ENCODE measurements around the gene CACNA1C. TPM values are rescaled to one million over a fixed set of nuclear protein-coding genes. Genes with fewer than 3 reads are reported as not detected.
A peak's percentile ranks its signal among the peaks of the same experiment; 100 is the strongest.

Gene CACNA1C
- total RNA-seq, 6 donors from 2014 or later = 5.2 to 45.1 (median 8.8) TPM

DNA sequence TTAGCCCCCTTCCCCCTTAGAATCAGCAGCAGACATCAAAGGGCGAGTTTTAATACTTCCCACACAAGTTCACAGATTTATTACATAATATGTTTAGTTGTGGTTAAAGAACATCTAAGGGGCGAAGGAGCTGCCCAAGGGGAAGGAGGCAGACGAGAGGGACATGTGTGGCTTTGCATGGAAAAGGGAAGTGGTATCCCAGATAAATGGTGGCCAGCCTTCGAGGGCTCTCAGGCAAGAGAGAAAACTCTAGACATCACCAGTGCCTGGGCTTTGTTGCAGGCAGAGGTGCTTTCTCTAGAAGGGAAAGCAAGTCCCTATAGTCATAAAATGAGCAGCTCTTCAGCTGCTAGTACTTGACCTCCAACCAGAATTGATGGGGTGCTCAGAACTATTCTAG, 121.2 kb downstream of the CACNA1C start:
- Histone ChIP-seq H3K4me1 (peaks cover 0 to 8% (median 0%) of the 10 kb centered on the region in 4 donors), H3K4me3 (no peak overlapping the region), H3K27ac (no peak overlapping the region), H3K36me3 (no peaks in the 10 kb centered on the region), H3K9me3 (no peaks in the 10 kb centered on the region), H3K27me3 (no peaks in the 10 kb centered on the region)
- ATAC-seq (ENCODE audit: low FRiP score in 2 of 2) = no peak
- 27 to 42% methylated on average over 4 of the region's 4 CpGs for WGBS, 2 donors
- TF ChIP-seq POLR2AphosphoS5 (IDR thresholded peaks at IDR 0.05) (no peak), CTCF (IDR thresholded peaks at IDR 0.05) (no peak)
- DNase-seq = no peak

GRCh38 chr12:2177003-2177402, 124.2 kb downstream of the CACNA1C start:
- Histone ChIP-seq H3K4me3 (no peak overlapping the region), H3K9me3 (no peaks in the 10 kb centered on the region), H3K36me3 (no peaks in the 10 kb centered on the region), H3K4me1 (no peaks in the 10 kb centered on the region), H3K27ac (no peak overlapping the region), H3K27me3 (no peaks in the 10 kb centered on the region)
- DNase-seq (no peak), ATAC-seq (ENCODE audit: low FRiP score in 2 of 2) (no peak)
- 76 to 81% methylated on average over 6 of the region's 6 CpGs for WGBS, 2 donors
- TF ChIP-seq CTCF (IDR thresholded peaks at IDR 0.05) = no peak
- no peak for TF ChIP-seq EP300 (IDR thresholded peaks at IDR 0.05)
- TF ChIP-seq POLR2A (IDR thresholded peaks at IDR 0.05) = no peak
- no peak for TF ChIP-seq POLR2AphosphoS5 (IDR thresholded peaks at IDR 0.05)

DNA sequence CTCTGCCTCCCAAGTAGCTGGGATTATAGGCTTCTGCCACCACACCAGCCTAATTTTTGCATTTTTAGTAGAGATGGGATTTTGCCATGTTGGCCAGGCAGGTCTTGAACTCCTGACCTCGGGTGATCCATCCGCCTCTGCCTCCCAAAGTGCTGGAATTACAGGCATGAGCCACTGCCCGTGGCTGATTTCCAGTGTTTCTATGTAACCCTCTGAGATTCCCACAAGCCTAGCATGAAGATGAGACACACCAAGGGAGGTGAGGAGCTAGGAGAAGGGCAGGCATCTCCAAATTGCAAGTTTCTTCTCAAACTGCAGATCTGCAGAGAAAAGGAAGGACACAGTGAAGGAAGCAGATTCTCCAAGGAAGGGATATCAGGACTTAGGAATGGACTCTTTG, 125.0 kb downstream of the CACNA1C start:
- Histone ChIP-seq H3K9me3 (no peaks in the 10 kb centered on the region), H3K4me3 (no peak overlapping the region), H3K4me1 (no peaks in the 10 kb centered on the region), H3K27ac (no peak overlapping the region), H3K27me3 (no peaks in the 10 kb centered on the region), H3K36me3 (no peaks in the 10 kb centered on the region)
- 72 to 77% methylated on average over 3 of the region's 3 CpGs for WGBS, 2 donors
- ATAC-seq (ENCODE audit: low FRiP score in 2 of 2) (no peak), DNase-seq (no peak)
- no peak for TF ChIP-seq CTCF (IDR thresholded peaks at IDR 0.05)
- TF ChIP-seq EP300 (IDR thresholded peaks at IDR 0.05) = no peak
- TF ChIP-seq POLR2A (IDR thresholded peaks at IDR 0.05) = no peak
- TF ChIP-seq POLR2AphosphoS5 (IDR thresholded peaks at IDR 0.05) = no peak

DNA sequence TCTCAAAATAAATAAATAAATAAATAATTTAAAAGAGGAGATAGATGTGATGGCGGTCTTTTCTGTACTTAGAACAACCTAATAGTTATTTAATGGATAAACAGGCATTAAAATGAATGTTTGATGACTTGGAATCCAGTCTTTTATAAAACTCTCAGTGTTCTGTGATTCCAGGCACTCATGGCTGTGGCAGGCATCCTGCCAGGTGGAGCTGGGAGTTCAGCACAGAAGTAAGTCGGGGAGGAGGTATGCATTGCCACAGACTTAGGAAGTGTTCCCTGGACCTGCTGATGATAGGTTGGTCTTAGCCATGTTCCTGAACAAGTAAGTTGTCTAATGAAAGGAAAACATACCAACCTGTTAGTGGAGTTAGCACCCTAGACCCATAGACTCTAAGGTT, 126.3 kb downstream of the CACNA1C start:
- H3K27ac ChIP-seq = peak overlapping the region in 2 of 4 donors; percentile 31 to 48
- WGBS, 2 donors = 67 to 70% methylated on average over 2 of the region's 2 CpGs

More for the DNA sequence above, 126.3 kb downstream of the CACNA1C start:
- Histone ChIP-seq H3K4me1 (peaks cover 0 to 3% (median 0%) of the 10 kb centered on the region in 4 donors), H3K36me3 (no peaks in the 10 kb centered on the region), H3K9me3 (no peaks in the 10 kb centered on the region), H3K4me3 (no peak overlapping the region), H3K27me3 (no peaks in the 10 kb centered on the region)
- no peak for TF ChIP-seq EP300 (IDR thresholded peaks at IDR 0.05)
- no peak for TF ChIP-seq POLR2AphosphoS5 (IDR thresholded peaks at IDR 0.05)
- no peak for TF ChIP-seq CTCF (IDR thresholded peaks at IDR 0.05)
- no peak for TF ChIP-seq POLR2A (IDR thresholded peaks at IDR 0.05)
- DNase-seq (no peak), ATAC-seq (ENCODE audit: low FRiP score in 2 of 2) (no peak)

Measured in upper lobe of left lung (tissue), 6 donors.